OCI-LY7 (cell line): Measurements from ENCODE around the gene TBPL2.

Experiments used
- CTCF ChIP-seq: fragments of 200-600 bp; sonication (generic); conservative IDR thresholded peaks from 2 replicates; pipeline ENCODE4 v1.5.1; 2014; ENCODE audit warnings: mild to moderate bottlenecking, antibody characterized with exemption, low read length, moderate library complexity, mixed read lengths
- EZH2phosphoT487 ChIP-seq: fragments of 200-600 bp; sonication (generic); IDR thresholded peaks from 2 replicates; pipeline ENCODE4 v1.6.1; 2018; ENCODE audit warnings: low read depth, borderline replicate concordance, mild to moderate bottlenecking, mixed run types, antibody characterized with exemption, low read length, moderate library complexity, mixed read lengths

DNA sequence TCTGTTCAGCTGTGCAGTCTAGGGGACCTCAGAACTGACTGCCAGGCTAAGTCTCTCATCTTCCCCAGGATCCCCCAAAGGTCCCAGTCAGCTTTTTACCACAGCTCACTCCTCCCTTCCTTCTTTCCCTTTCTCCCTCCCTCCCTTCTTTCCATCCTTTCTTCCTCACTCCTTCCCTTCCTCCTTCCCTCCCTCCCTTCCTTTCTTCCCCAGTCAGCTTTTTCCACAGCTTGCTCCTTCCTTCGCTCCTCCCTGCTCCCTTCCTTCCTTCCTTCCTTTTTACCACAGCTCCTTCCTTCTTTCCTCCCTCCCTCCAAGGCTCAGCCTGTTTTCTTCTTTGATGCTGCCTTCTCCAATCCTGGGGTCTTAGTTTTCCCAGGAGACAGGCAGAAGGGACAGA lies 68.0 kb downstream of the TBPL2 start:
- no peak for TF ChIP-seq CTCF
- TF ChIP-seq EZH2phosphoT487: no peak
